Activated CD4-positive, alpha-beta T cell treated with anti-CD3 and anti-CD28 coated beads, Interleukin-2, amount 50 U/mL, for 16 hours (primary cell): ENCODE data around the gene SLC2A13.

ENCODE experiments used
- DNase-seq: peaks from one replicate; pipeline ENCODE4 v3.0.0-alpha.2; 2020

The SLC2A13 gene

DNA sequence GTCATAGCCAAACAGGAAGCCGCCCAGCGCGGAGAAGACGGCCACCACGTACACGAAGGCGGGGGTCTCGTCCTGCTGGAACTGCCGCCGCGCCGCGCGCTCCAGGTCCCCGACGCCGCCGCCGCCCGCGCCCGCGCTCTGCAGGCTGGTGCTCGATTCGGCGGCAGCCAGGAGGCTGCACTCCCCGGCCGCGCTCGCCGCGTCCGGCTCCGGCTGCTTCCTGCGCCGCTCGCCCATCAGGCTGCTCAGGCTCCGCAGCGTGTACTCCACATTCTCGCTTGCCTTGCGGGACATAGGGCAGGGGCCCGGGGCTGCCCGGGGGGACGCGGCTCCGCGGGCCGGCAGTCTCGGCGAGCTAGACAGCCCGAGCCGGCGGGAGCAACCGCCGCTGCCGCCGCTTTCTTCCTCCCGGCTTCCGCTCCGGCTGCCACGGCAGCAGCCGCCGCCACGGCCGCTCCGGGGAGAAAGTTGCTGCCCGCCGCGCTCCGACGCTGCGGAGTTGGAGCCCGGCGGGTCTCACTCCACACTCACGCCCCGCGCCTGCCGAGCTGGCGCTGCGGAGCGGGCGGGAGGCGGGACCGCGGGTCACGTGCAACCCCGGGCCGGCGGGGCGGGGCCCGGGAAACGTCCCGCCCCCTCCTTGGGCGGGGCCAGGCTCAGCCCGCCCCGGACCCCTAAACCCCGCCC lies at the start of gene SLC2A13:
TSS of gene SLC2A13 (minus strand) at position 567 of the 687 bp plus-strand sequence. CDS start at position 294, 273 bp downstream.
- DNase-seq = peak; percentile 69

DNA sequence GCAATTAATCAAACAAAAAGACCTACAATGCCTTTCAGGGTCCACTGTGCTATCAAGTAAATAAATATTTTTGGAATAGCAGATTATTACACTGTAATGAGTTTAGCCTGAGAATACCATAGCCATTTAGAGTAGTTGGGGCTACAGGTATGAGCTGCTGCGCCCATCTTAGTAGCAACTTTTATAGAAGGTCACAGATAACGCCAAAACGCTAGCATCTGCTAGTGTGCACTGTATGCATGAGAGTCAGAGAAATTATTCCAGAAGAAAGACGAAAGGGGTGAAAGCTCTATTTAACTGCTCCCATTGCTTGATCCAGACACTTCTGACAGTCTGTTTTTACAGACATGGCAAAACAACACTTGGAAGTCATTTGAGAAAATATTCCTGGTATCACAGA lies 48.5 kb upstream of the SLC2A13 start:
- DNase-seq = no peak

DNA sequence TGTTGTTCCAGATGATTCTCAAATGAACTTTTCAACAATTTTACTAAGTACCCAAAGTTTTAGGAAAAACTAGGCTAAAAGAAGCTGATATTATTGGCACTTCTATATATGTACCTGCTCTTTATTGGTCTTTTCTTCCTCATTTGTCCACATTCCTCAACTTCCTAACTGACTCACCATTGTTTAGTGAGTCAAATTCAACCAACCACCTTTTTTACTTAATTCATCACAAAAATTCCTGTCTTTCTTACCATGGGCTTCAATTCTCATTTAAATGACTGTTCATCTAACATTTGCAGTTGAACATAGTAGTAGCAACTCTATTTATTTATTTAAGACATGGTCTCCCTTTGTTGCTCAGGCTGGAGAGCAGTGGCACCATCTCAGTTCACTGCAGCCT lies 47.6 kb upstream of the SLC2A13 start:
- DNase-seq = no peak

DNA sequence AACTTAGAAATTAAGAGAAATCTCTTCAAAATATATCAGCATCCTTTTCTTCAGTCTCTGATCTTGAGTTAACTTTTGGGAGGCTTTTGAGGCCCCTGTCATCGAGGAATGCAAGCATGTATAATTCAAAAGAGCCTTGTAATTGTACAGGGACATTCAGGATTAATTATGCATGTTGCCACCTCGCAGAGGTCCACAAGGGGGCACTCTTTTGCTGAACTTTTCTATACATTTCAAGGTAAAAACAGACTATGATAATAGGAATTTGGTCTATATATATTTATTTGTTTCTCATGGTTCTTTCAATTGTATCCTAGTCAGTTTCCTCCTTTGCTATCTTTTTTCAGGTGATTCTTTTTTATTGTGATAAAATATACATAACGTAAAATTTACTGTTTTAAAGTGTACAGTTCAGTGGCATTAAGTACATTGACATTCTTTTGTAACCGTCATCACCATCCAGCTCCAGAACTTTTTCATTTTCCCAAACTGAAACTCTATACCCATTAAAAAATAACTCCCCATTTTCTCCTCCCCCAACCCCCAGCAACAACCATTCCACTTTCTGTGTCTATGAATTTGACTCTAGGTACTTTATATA lies 47.0 kb upstream of the SLC2A13 start:
- DNase-seq = peak; percentile 53

DNA sequence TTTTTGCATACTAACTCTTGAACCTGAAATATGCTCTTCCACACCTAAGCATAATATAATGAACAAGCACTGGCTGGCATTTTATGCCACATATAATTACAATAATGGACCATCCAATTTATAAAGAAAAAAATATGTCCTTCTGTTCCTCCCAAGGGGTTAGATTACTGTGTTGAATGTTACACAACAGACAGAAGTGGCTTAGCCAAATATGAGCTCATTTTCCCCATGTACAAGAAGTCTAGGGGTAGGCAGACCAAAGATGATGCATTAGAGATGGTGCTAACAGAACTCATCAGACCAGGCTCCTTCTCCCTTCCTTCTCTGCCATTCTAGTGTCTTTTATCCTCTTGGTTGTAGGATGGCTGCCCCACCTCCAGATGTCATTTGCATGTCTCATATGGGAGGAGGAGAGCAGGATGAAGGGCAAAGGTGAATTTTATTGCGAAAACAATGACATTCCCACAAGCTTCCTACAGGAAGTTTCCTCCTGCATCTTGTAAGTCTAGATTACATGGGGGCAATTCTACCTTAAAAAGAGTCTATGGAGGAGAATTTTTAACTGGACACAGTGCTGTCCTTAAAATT lies 43.9 kb upstream of the SLC2A13 start:
- DNase-seq = no peak

DNA sequence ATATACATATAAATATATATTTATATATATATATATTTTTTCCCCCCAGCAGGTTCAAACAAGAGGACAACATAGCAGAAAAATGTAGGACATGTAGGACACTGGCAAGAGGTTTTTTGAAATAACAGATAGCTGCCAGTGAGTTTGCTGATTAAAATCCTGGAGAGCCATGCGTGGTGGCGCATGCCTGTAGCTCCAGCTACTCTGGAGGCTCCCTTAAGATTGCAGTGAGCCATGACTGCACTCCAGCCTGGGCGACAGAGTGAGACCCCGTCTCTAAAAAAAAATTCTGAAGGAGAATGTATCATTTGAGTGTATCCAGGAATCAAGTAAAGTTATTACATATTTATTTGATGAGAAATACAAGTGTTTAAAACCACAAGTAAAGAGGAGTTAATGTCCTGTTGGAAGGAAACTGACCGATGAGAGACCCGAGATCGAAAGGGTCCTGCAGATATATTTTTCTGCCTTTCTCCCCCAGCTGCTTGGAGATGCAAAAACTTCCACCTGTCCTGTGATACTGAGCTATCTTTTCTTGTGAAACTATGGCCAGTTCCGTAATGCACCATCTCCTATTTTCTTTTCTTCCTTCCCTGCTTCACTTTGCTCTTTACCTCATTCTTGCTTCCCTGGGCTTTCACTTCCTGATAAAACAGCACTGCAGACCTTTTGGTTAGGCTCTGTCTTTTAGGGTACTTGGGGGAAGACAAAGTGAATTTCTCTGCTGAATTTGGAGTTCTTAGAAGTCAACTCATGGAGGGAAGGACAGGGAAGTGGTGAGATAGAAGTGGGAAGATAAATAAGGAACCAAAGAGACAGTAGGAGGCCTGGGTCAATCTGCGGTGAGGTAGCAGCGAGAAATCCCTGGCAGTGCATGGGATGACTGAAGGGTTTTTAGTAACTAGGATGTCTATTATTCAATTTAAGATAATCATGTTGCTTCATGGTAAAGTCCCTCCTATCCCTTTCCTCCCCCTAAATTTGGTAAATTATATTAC lies 41.2 kb upstream of the SLC2A13 start:
- no peak for DNase-seq

DNA sequence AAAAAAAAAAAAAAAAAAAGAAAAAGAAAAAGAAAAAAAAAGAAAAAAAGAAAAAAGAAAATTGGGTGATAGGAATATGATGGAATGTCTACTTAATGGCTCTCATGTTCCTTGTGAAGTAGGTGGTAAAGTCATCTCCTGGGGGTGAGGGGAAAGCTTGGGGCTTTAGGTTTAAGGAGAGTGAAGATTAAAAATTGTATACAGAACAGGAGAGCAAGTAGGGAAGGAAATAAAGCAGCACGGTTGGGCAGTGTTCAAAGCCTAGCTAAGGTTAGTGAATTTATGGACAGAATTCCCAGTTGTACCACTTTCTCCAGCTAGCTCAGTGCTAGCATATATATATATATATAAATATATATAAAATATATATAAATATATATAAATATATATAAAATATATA lies 40.0 kb upstream of the SLC2A13 start:
- DNase-seq = no peak

DNA sequence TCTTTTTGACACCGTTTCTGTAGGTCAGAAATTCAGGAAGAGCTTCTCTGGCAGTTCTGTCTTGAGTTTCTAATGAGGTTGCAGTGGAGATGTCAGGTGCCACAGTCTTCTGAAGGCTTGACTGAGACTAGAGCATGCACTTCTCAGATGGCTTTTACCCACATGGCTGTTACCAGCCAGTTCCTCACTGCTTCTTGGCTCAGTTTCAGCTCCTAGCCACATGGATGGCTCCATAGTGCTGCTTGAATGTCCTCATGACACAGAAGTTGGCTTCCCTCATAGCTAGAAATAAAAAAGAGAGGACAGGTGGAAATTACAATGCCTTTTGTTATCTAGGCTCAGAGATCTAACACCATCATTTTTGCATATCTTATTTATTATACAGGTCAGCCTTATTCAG lies 38.1 kb upstream of the SLC2A13 start:
- no peak for DNase-seq

DNA sequence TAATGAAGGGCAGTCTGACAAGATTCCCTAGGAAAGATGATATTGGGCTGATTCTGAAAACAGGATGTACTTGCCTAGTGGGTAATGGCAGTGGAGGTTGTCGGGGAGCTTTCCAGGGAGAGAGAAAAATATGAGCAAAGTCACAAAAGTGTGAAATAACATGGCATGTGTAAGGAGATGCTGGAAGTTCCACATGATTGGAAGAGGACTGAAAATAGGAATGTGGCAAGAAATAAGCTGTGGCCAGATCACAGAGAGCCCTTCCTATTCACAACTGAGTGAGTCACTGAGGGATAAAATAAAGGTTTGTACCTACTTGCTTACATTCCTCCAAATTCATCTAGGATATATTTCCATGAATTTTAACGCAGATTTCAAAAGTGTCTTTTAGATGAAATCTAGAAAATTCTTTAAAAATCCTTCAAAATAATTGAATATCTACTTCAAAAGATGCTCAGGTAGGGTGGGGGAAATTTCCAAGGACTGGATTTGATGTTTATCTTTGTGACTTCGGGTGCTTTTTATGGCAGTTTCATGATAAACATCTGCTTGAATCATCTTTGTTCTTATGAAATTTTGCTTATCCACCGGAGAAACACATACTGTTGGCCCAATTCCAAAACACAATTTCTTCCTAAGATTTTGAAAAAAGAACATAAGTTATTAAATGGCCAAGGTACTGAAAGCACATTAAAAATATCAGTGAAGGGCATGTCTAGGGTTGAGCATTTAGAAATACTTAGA lies 36.3 kb upstream of the SLC2A13 start:
- no peak for DNase-seq

DNA sequence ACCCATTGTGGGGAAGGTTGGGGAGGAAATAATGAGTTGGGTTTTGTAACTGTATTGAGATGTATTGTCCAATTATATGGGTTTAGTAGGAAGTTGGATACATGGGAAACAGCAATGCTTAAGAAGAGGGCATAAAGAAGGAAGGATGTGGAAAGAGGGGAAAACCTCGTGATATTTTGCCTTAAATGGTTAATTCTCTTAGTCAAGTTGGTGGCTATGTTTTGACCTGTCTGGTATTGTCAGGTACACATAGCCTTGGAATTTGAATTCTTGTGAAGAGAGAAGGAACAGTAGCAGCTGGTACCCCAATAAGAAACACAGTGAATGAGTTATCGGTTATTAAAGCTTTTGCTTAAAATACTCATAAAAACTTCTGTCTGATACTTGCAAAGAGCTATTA lies 32.6 kb upstream of the SLC2A13 start:
- DNase-seq = no peak

DNA sequence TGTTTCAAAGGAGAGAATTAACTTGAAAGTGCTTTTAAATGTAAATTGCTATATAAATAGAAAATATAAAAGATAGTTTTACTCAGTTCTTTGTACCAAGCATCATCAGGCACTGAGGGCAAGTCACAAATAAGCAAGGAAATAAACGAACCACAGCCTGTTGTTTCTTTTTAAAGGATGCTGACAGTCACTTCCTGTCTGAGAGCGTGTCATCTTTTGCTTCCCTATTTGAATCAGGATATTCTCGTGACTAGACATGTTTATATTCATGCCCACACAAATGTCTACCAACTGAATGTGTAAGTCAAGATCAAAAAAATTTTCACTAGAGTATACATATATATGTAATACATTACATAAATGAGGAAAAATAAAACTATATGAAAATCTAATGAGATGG lies 31.4 kb upstream of the SLC2A13 start:
- DNase-seq = peak; percentile 71

DNA sequence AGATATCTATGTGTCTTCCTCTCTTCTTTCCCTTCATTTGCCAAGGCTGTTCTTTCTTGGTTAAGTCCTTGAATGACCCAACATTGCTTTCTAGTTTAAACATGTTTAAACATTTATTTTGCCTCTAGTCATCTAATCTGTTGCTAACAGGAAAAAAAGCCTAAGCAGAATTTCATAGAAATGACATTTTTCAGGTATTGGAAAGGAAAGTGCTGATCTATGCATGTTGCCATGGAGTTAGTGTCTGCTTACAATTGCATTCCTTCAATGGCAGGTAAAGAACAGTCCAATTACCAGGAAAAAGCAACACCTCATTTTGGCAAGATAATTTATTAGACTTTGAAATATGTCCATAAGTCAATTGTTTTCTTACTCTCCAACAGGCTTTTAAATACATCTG lies 21.5 kb upstream of the SLC2A13 start:
- no peak for DNase-seq

DNA sequence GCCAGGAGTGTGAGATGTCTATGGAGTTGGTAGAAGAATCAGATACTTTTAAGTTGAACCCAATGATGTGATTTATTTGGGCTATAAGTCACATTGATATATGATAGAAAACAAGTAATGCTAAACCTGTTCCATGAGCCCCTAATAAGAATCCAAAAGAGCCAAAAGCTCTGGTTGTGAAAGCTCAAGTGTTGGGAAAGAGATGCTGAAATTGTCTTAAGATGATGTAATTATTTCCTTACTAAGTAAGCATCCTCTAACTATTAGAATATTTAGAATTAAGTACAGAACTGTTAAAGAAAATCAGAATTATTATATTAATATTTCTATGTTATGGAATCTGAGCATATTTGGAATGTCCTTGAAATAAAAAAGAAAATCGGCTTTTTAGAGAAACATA lies 17.6 kb upstream of the SLC2A13 start:
- DNase-seq = no peak

DNA sequence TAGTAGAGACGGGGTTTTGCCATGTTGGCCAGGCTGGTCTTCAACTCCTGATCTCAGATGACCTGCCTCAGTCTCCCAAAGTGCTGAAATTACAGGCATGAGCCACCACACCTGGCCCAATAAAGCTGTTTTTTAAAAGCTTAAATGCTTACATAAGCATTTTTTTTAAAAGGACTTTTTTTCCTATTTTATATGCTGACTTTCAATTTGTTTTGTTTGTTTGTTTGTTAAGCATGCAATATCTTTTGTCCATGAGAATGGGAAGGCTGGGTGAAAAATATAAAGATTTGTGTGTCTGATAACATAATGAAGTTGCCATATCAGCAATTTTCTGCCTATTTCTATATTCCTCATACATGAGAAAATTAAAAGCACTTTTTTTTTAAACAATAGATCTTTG lies 17.0 kb upstream of the SLC2A13 start:
- no peak for DNase-seq

DNA sequence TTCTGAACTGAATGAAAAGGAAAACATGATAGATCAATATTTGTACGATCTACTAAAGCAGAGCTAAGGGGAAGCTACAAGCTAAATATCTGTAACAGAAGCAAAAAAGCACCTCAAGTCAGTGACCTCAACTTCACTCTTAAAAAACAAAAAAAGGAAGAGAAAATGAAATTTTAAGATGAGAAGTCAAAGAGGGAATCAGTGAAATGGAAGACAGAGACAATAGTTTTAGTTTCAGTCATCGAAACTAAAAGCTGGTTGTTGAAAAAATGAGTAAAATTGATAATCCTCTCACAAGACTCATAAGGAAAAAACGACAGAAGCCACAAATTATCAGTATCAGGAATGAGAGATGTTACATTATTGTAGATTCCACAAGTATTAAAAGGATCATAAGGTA lies 11.9 kb upstream of the SLC2A13 start:
- DNase-seq = peak; percentile 70

DNA sequence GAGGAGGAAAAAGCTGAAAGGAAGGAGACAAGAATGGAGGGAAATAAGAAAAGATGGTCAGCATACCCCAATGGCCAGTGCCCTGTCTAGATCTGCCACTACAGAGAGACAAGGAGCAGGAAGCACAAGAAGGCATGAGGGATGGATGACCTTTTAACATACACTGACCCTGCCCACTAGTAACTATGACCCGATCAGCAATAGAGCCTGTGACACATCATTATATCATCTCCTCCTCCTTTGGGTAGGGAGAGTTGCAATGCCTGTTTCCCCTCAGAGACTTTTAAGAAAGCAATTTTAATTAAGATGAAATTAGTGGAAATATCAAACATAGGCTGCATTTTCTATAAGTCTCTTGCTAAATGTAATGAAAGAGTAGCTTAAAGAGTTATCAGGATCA lies 4.7 kb upstream of the SLC2A13 start:
- DNase-seq = no peak

DNA sequence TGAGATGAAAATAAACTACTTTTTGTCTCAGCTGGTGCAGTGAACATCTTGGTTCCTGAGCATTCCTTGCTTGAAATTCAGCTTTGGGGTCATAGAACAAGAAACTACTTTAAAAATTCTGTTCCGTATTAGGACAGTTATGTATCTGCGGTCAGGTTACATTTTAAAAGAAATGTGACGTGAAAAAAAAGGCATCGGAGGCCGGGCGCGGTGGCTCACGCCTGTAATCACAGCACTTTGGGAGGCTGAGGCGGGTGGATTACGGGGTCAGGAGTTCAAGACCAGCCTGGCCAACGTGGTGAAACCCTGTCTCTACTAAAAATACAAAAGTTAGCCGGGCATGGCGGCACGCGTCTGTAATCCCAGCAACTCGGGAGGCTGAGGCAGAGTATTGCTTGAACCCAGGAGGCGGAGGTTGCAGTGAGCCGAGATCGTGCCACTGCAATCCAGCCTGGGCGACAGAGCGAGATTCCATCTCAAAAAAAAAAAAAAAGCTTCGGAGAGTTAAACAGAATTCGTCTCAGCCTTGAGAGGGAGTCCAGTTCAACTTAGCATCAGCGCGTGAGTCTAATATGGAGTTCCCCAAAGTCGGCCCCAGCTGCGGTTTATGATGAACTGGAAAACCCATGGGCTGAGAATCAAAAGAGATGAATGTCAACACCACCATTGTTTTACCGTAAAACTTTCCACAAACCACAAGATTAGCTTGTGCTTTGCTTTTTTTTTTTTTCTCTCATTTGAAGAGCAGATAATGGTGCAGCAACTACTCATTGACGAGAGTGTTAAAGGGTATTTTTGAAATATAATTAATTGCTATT lies 2.1 kb upstream of the SLC2A13 start:
- peak; percentile 12 for DNase-seq

DNA sequence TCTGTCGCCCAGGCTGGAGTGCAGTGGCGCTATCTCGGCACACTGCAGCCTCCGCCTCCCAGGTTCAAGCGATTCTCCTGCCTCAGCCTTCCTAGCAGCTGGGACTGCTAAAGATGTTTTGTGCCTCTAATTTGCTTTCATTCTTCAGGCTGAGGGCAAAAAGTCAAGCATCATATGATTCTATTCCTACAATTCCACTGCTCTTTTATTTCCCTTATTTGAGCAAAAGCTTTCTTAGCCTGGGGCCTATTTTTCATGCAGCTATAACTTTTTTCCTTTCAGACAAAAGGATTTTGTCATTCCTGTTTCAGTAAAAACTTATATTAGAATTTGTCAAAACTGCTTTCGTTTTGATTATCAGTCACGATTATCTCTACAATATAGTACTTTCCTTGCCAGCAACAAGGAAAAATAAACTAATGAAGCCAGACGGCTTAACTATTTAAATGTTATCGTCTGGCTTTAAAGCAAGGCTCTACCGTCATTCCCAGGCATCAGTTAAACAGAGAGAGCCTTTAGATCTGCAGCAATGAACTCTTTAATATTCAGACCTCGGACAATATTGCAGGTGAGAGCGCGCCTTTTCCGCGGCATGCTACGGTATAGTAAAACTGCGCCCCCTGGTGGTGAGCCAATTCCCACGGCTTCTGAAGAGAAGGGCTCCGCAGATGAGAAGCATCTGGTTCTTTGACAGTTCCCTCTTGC lies 1.4 kb upstream of the SLC2A13 start:
- peak; percentile 83 for DNase-seq

DNA sequence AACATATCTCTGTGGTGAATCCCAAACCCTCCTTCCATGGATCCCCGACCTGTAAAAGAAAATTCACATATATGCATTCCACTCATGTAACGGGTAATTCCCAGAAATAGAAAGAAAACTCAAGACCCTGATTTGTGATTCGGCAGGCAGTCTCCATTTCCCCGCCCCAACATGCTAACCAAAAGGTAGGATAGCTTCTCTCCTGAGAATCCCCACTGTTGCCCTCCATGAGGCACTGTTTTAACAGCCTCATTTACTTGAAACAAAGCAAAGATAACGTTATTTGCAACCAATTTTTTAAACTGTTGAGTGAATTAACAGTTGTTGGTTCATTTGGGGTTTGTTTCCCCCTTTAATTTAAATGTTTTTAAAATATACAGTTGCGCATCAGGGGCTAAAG lies 774 bp upstream of the SLC2A13 start:
- DNase-seq = no peak

DNA sequence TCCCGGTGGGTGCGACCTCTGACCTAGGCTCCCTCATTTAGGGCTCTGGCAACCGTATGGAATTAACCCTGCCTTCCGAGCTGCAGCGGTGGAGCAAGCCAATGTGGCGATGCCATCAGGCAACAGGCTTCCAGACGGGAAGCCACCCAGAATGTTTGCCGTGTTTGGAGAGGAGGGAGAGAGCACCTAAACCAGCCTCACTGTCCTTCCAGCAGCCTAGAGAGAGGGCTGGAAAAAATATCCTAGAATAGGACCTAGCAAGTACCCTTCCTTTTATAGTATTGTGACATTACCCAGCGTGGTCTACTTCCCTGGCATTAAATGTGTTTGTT lies 287 bp upstream of the SLC2A13 start:
- no peak for DNase-seq

DNA sequence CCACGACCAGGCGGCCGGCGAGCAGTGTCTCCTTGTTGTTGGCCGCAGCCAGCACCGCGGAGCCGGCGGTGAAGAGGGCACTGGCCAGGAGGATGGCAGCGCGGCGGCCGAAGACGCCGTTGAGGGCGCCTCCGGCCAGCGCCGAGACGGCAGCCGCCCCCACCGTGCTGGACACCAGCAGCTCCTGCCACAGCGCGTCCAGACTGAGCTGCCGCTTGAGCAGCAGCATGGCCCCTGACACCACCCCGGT lies 691 bp downstream of the SLC2A13 start:
- DNase-seq = no peak
